LNCAP (cell line): Measurements from ENCODE around the gene UNC5B.

ENCODE experiments used
- TF ChIP-seq, protein P1 (sequence below): fragments of 450-650 bp; IDR thresholded peaks from 2 replicates; pipeline ENCODE4 v1.5.1; 2017; ENCODE audit warnings: mild to moderate bottlenecking

Gene UNC5B

GRCh38 chr10:71245420-71246325 lies 33.3 kb downstream of the UNC5B start:
- TF ChIP-seq, protein P1, sequence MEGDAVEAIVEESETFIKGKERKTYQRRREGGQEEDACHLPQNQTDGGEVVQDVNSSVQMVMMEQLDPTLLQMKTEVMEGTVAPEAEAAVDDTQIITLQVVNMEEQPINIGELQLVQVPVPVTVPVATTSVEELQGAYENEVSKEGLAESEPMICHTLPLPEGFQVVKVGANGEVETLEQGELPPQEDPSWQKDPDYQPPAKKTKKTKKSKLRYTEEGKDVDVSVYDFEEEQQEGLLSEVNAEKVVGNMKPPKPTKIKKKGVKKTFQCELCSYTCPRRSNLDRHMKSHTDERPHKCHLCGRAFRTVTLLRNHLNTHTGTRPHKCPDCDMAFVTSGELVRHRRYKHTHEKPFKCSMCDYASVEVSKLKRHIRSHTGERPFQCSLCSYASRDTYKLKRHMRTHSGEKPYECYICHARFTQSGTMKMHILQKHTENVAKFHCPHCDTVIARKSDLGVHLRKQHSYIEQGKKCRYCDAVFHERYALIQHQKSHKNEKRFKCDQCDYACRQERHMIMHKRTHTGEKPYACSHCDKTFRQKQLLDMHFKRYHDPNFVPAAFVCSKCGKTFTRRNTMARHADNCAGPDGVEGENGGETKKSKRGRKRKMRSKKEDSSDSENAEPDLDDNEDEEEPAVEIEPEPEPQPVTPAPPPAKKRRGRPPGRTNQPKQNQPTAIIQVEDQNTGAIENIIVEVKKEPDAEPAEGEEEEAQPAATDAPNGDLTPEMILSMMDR = no peak

- TF ChIP-seq, protein P1 = no peak
Measured at GRCh38 chr10:71246591-71247413, 34.4 kb downstream of the UNC5B start.

GRCh38 chr10:71247414-71247705 lies 35.0 kb downstream of the UNC5B start:
- TF ChIP-seq, protein P1 = no peak

DNA sequence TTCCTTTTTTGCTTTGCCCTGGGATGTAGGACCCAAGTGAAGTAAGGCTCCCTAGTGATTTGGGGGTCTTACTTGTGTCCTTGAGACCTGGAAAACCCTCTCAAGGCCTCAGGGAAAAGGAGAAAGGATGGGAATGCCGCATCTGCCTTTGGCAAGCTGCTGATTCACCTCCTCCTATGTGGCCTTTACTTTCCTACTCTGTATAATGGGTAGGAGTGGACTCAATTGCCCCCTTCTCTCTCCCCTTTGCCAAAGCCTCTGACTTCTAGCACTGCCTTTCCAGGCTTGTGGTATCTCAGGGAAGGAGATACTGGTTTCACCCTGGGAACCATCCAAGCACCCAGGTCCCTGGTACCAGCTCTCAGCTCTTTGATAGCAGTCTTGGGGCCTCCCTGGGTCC lies 35.4 kb downstream of the UNC5B start:
- TF ChIP-seq, protein P1 = no peak

- TF ChIP-seq, protein P1 = no peak
Measured at GRCh38 chr10:71248210-71248609, 35.8 kb downstream of the UNC5B start.

GRCh38 chr10:71249996-71250395 lies 37.6 kb downstream of the UNC5B start:
- TF ChIP-seq, protein P1 = no peak

DNA sequence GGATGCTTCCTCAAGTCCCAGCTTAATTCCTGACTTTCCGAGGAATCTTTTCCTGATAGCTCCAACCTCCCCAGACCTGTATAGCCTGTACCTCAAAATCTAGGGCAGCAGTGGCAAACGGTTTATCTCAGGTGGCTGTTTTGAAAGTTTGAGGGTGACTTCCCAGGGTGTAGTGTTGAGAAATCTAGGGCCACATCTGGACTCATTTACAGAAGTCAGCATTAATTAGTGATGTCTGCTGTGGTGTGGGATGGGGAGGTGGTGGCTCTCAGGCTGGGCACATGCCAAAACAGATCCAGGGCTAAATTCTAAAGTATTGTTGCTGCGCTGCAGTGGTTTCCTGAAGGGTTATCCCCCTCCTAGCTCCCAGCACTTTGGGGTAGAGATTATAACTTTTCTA lies 38.0 kb downstream of the UNC5B start:
- TF ChIP-seq, protein P1 = no peak
